Psoas muscle (tissue), 8 donors: Measurements from ENCODE around the gene URM1. TPM values are rescaled to one million over a fixed set of nuclear protein-coding genes. Genes with fewer than 3 reads are reported as not detected.

Experiments
- ATAC-seq, 4 donors: fragments of 200-7000 bp; cut with Tn5 transposase; one replicate each; pipeline ENCODE4 v1.9.1; 2020; ENCODE audit warnings: moderate library complexity in 3 of 4, mild to moderate bottlenecking in 2 of 4
- DNase-seq, 2 donors: peaks; one replicate each; pipeline ENCODE4 v3.0.0-alpha.2; 2020
- H3K27ac ChIP-seq: fragments of 200-600 bp; one replicate; pipeline ENCODE4 v1.8.0; 2022
- H3K27me3 ChIP-seq, 3 donors: fragments of 200-600 bp in 1 of 3; one replicate each; pipeline versions ENCODE4 v1.6.1 to v1.8.0; 2013 to 2022; ENCODE audit warnings: low read length in 2 of 3, mild to moderate bottlenecking in 2 of 3, moderate library complexity in 1 of 3; ENCODE audit not compliant: insufficient read depth in 3 of 3
- H3K36me3 ChIP-seq, 2 donors: fragments of 200-600 bp in 1 of 2; one replicate each; pipeline versions ENCODE4 v1.6.1 to v1.8.0; 2013 to 2022; ENCODE audit warnings: low read depth in 1 of 2, mild to moderate bottlenecking in 1 of 2, moderate library complexity in 1 of 2; ENCODE audit not compliant: insufficient read depth in 1 of 2
- H3K4me1 ChIP-seq: fragments of 200-600 bp; one replicate; pipeline ENCODE4 v1.8.0; 2022
- H3K4me3 ChIP-seq: fragments of 200-600 bp; one replicate; pipeline ENCODE4 v1.8.0; 2022; ENCODE audit warnings: mild to moderate bottlenecking
- H3K9me3 ChIP-seq: fragments of 200-600 bp; one replicate; pipeline ENCODE4 v1.8.0; 2022
- WGBS, 3 donors: extraction: QIAGEN DNeasy Blood & Tissue Kit; methylation state at CpG; one replicate each; pipeline versions ENCODE4 v1.1.6 to v1.1.7; 2013; 5-methylcytosine and 5-hydroxymethylcytosine counted together
- intact Hi-C, 2 donors: fragments of 100-400 bp; cut with DNase I; formaldehyde crosslinking; loops; one replicate each; pipeline versions ENCODE4 v1.11.0 to v1.14.2; 2022
- polyA plus RNA-seq, 3 donors: library from polyadenylated mRNA; stranded (reverse); fragments of 200-250 nt; gene quantifications; one replicate each; pipeline ENCODE4 v1.2.3, GENCODE V29; 2013
- total RNA-seq, 4 donors: library from RNA; stranded (reverse); fragmentation: NEBNext Ultra II Directional in 2 of 4; extraction: Animal tissue kit (Norgen Biotek cat#: 25700) in 2 of 4; gene quantifications; one replicate each; pipeline versions ENCODE4 v1.2.1 to v1.2.4, GENCODE V29; 2021 to 2023
- TF ChIP-seq, protein P1 (sequence below): fragments of 200-600 bp; IDR thresholded peaks from one replicate; pipeline ENCODE4 v1.8.0; 2022; ENCODE audit warnings: antibody characterized with exemption
- donor health status: healthy with polysubstance abuse.
- donor health status: DM: no; HTN: no; CAD: no; lungs with moderate emphysema.
- donor health status: Bipolar disorder and iron deficiency.
- donor health status: healthy.
- donor health status: DM: yes; HTN: yes; CAD: no.
- donor health status: DM: no; HTN: no; CAD: no.
- donor health status: DM: no; HTN: no; CAD: no.
- donor health status: DM: yes; HTN: yes; CAD: no.

The URM1 gene
- total and polyA plus RNA-seq, 7 donors: 34.5 to 111 (median 57.9) TPM

- peaks cover 0 to 2% of the 10 kb centered on the region in 2 donors for H3K36me3 ChIP-seq
- TF ChIP-seq, protein P1, sequence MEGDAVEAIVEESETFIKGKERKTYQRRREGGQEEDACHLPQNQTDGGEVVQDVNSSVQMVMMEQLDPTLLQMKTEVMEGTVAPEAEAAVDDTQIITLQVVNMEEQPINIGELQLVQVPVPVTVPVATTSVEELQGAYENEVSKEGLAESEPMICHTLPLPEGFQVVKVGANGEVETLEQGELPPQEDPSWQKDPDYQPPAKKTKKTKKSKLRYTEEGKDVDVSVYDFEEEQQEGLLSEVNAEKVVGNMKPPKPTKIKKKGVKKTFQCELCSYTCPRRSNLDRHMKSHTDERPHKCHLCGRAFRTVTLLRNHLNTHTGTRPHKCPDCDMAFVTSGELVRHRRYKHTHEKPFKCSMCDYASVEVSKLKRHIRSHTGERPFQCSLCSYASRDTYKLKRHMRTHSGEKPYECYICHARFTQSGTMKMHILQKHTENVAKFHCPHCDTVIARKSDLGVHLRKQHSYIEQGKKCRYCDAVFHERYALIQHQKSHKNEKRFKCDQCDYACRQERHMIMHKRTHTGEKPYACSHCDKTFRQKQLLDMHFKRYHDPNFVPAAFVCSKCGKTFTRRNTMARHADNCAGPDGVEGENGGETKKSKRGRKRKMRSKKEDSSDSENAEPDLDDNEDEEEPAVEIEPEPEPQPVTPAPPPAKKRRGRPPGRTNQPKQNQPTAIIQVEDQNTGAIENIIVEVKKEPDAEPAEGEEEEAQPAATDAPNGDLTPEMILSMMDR: no peak
- H3K9me3 ChIP-seq: no peaks in the 10 kb centered on the region
- no peak for DNase-seq
- intact Hi-C loops: no loop called here
- no peak overlapping the region for H3K4me3 ChIP-seq
- H3K4me1 ChIP-seq: no peaks in the 10 kb centered on the region
- WGBS, 3 donors: 56 to 64% (median 57%) methylated on average over 7 of the region's 7 CpGs
- no peak for ATAC-seq
- no peak overlapping the region for H3K27ac ChIP-seq
- peaks cover 0 to 4% (median 3%) of the 10 kb centered on the region in 3 donors for H3K27me3 ChIP-seq
These were observed 26.7 kb downstream of the URM1 start for GRCh38 chr9:128397831-128398230.

DNA sequence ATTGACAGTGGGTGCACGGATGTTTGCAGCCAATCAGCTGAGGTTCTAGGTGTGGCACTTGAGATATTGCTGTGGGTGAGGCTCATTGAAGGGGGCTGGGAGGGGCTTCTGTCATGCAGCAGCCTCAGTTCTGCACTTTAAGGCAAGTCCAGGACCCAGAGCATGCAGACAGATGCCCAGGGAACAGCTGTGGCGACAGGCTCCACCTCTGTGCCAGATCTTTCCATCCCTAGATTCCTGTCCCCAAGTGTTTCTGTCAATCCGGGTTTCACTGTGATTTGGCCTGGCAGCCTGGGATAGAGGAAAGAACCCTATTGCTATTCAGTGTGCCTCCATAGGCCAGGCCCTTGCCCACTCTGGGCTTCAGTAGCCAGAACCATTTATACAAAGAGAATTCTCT, 28.7 kb downstream of the URM1 start:
- Histone ChIP-seq H3K27ac (no peak overlapping the region), H3K36me3 (no peaks in the 10 kb centered on the region), H3K9me3 (no peaks in the 10 kb centered on the region), H3K4me1 (no peaks in the 10 kb centered on the region), H3K4me3 (no peak overlapping the region), H3K27me3 (peaks cover 0 to 4% (median 3%) of the 10 kb centered on the region in 3 donors)
- no peak for ATAC-seq
- intact Hi-C loops: no loop called here
- TF ChIP-seq, protein P1: no peak
- 33 to 35% (median 34%) methylated on average over 3 of the region's 3 CpGs for WGBS, 3 donors
- no peak for DNase-seq

- 75 to 86% (median 82%) methylated on average over 5 of the region's 5 CpGs for WGBS, 3 donors
- Histone ChIP-seq H3K27me3 (peaks cover 0 to 22% (median 2%) of the 10 kb centered on the region in 3 donors), H3K27ac (no peak overlapping the region), H3K4me1 (no peaks in the 10 kb centered on the region), H3K9me3 (no peaks in the 10 kb centered on the region), H3K4me3 (no peak overlapping the region), H3K36me3 (no peaks in the 10 kb centered on the region)
- intact Hi-C loops: no loop called here
- no peak for ATAC-seq
- TF ChIP-seq, protein P1: no peak
- no peak for DNase-seq
These were observed 33.4 kb downstream of the URM1 start for GRCh38 chr9:128404560-128404959.

- DNase-seq (no peak), ATAC-seq (no peak)
- no peaks in the 10 kb centered on the region for H3K4me1 ChIP-seq
- no peak overlapping the region for H3K27ac ChIP-seq
- H3K36me3 ChIP-seq: no peaks in the 10 kb centered on the region
- 75 to 77% (median 75%) methylated on average over 20 of the region's 20 CpGs for WGBS, 3 donors
- intact Hi-C loops: no loop called here
- peaks cover 0 to 24% (median 2%) of the 10 kb centered on the region in 3 donors for H3K27me3 ChIP-seq
- no peaks in the 10 kb centered on the region for H3K9me3 ChIP-seq
- TF ChIP-seq, protein P1: no peak
- no peak overlapping the region for H3K4me3 ChIP-seq
These were observed 34.1 kb downstream of the URM1 start for GRCh38 chr9:128405077-128405779.

DNA sequence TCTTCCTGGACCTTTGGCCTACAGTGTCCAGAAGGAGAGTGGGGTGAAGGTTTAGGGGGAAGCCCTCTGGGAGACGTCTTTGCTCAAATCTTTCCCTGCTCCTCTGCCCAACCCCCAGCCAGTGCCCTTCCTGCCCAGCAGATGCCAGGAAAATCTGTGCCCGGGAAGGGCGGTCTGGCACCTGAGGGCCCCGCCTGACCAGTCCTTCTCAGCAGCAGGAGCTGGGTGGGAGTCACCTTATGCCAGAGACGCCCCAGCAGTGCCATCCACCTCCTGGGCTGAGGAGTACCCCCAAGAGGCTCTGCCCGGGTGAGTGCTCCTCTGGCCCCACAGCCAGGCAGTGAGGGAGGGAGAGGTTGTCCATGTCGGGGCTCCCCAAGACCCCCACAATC, 34.6 kb downstream of the URM1 start:
- Histone ChIP-seq H3K4me3 (no peak overlapping the region), H3K36me3 (no peaks in the 10 kb centered on the region), H3K9me3 (no peaks in the 10 kb centered on the region), H3K4me1 (no peaks in the 10 kb centered on the region), H3K27me3 (peaks cover 0 to 24% (median 2%) of the 10 kb centered on the region in 3 donors), H3K27ac (no peak overlapping the region)
- ATAC-seq (no peak), DNase-seq (no peak)
- WGBS, 3 donors: 65 to 81% (median 72%) methylated on average over 7 of the region's 7 CpGs
- TF ChIP-seq, protein P1: no peak
- intact Hi-C loops: no loop called here
